K562 (cell line): Measurements from ENCODE around the gene ARSK. TPM values are rescaled to one million over a fixed set of nuclear protein-coding genes. Genes with fewer than 3 reads are reported as not detected.

ENCODE experiments used
- ATAC-seq: fragments of 200-7000 bp; cut with Tn5 transposase; 3 replicates; pipeline ENCODE4 v1.9.1; 2020; ENCODE audit warnings: moderate library complexity
- BruUV-seq: library from RNA; stranded (reverse); fragments of 400-500 nt; replicated peaks from 2 replicates; lab custom pipeline; 2021; lab: Mats Ljungman, UMichigan
- CTCF ChIA-PET: fragments of 300-600 bp; formaldehyde crosslinking; extraction: SDS; loops from one replicate; lab custom pipeline; 2021; ENCODE audit warnings: low intra/inter-chr PET ratio; lab: Yijun Ruan, JAX
- POLR2A ChIA-PET: fragments of 300-600, 350-650 bp; sonication (Branson Sonifier 250); formaldehyde crosslinking; extraction: SDS; loops from one replicate; lab custom pipeline; 2021; ENCODE audit warnings: antibody characterized with exemption, inconsistent platforms; lab: Yijun Ruan, JAX
- DNase-seq, 4 experiments: peaks; one replicate each; pipeline versions ENCODE4 v3.0.0 to v3.0.0-alpha.2; 2011 to 2018; ENCODE audit warnings: low spot score in 3 of 4, mixed read lengths in 3 of 4; ENCODE audit errors: extremely low read depth in 1 of 4
- FAIRE-seq: peaks from 2 replicates; lab custom pipeline; 2011; peaks lifted over from hg19 to GRCh38; lab: Jason Lieb, UNC
- H2AFZ ChIP-seq: 2 replicates; pipeline ENCODE4 v1.6.0; 2011; ENCODE audit warnings: low read depth, low read length, control low read depth, inconsistent platforms
- H3K27ac ChIP-seq: fragments of 200-600 bp; 3 replicates; pipeline ENCODE4 v1.8.0; 2011; ENCODE audit warnings: low read depth, mild to moderate bottlenecking, control low read depth, inconsistent platforms, low read length, moderate library complexity, mixed read lengths; ENCODE audit errors: extremely low read depth
- H3K27me3 ChIP-seq, 2 experiments: fragments of 300-600 bp in 1 of 2; 2 replicates in 1 of 2; 3 replicates in 1 of 2; pipeline versions ENCODE4 v1.6.0 to v1.8.0; 2011; ENCODE audit warnings: inconsistent platforms in 2 of 2, low read length in 2 of 2, mild to moderate bottlenecking in 1 of 2, mixed read lengths in 1 of 2, moderate library complexity in 1 of 2; ENCODE audit not compliant: control insufficient read depth in 2 of 2, insufficient read depth in 2 of 2
- H3K36me3 ChIP-seq: fragments of 300-600 bp; 3 replicates; pipeline ENCODE4 v1.8.0; 2011; ENCODE audit warnings: mild to moderate bottlenecking, low read length, inconsistent platforms; ENCODE audit not compliant: control insufficient read depth, insufficient read depth
- H3K4me1 ChIP-seq, 2 experiments: fragments of 200-600 bp in 1 of 2; replicated peaks in 1 of 2; 2 replicates in 1 of 2; 3 replicates in 1 of 2; pipeline versions ENCODE4 v1.5.1 to v1.8.0; 2011; ENCODE audit warnings: inconsistent platforms in 2 of 2, low read length in 2 of 2, mild to moderate bottlenecking in 1 of 2, mixed read lengths in 1 of 2, moderate library complexity in 1 of 2; ENCODE audit not compliant: control insufficient read depth in 2 of 2, insufficient read depth in 2 of 2
- H3K4me2 ChIP-seq: 2 replicates; pipeline ENCODE4 v1.6.1; 2011; ENCODE audit warnings: low read length, control low read depth, inconsistent platforms, mixed read lengths; ENCODE audit not compliant: insufficient read depth
- H3K4me3 ChIP-seq: fragments of 200-600 bp; sonication (generic), shearing (Covaris generic); 2 replicates; pipeline ENCODE4 v1.5.1; 2016; ENCODE audit warnings: control low read depth, inconsistent platforms
- H3K79me2 ChIP-seq: fragments of 200-600 bp; 3 replicates; pipeline ENCODE4 v1.8.0; 2011; ENCODE audit warnings: low read length, inconsistent platforms; ENCODE audit not compliant: control insufficient read depth, insufficient read depth
- H3K9ac ChIP-seq, 2 experiments: 2 replicates each; pipeline versions ENCODE4 v1.6.0 to v1.6.1; 2011; ENCODE audit warnings: low read depth in 2 of 2, low read length in 2 of 2, control low read depth in 1 of 2, inconsistent platforms in 1 of 2, mild to moderate bottlenecking in 1 of 2, mixed read lengths in 1 of 2; ENCODE audit not compliant: insufficient read depth in 1 of 2
- H3K9me1 ChIP-seq: one replicate; pipeline ENCODE4 v1.6.0; 2011; ENCODE audit warnings: inconsistent platforms, mild to moderate bottlenecking, low read length, moderate library complexity; ENCODE audit not compliant: control insufficient read depth, insufficient read depth
- H3K9me3 ChIP-seq: replicated peaks from 2 replicates; pipeline ENCODE4 v1.5.1; 2011; ENCODE audit warnings: low read depth, low read length, inconsistent platforms; ENCODE audit not compliant: control insufficient read depth, insufficient read depth
- H4K20me1 ChIP-seq: replicated peaks from 2 replicates; pipeline ENCODE4 v1.6.1; 2011; ENCODE audit warnings: low read length, inconsistent platforms, mixed read lengths; ENCODE audit not compliant: control insufficient read depth, insufficient read depth
- ZKSCAN3 ChIP-seq: fragments of 250-450 bp; sonication (Bioruptor Pico); IDR thresholded peaks from 2 replicates; pipeline ENCODE4 v1.4.0; 2020
- ZNF592 ChIP-seq: fragments of 450-650 bp; IDR thresholded peaks from 2 replicates; pipeline ENCODE4 v1.6.1; 2017; ENCODE audit warnings: antibody characterized with exemption, mild to moderate bottlenecking
- WGBS: fragments of 100-300 bp; shearing (Covaris generic); methylation state at CpG from one replicate; pipeline ENCODE4 v1.1.6; 2016; ENCODE audit warnings: low coverage, mixed read lengths; ENCODE audit not compliant: insufficient coverage; ENCODE audit errors: missing lambda C conversion rate; 5-methylcytosine and 5-hydroxymethylcytosine counted together
- in situ Hi-C: fragments of 300-500 bp; cut with MboI; formaldehyde crosslinking; loops from 4 replicates; pipeline ENCODE4 v1.15.0; 2018; ENCODE audit warnings: inconsistent platforms, mixed read lengths
- intact Hi-C: fragments of 100-400 bp; cut with micrococcal nuclease; formaldehyde crosslinking; loops from 2 replicates; pipeline ENCODE4 v1.14.2; 2022
- polyA plus RNA-seq, 8 experiments: library from polyadenylated mRNA; depleted of rRNA in 4 of 8; stranded (reverse) in 5 of 8; unstranded in 3 of 8; fragments of >200 nt; fragmentation: Nextera tagmentation in 2 of 8; fragmentation: Illumina TruSeq in 1 of 8; extraction: Ambion mirVana in 2 of 8; extraction: Trizol in 1 of 8; gene quantifications; 2 replicates each; pipeline versions ENCODE4 v1.2.1 to v1.2.3, GENCODE V29; 2011 to 2014; ENCODE audit warnings: inconsistent platforms in 1 of 8, missing spikeins in 1 of 8
- total RNA-seq, 7 experiments: library from RNA; depleted of rRNA in 6 of 7; stranded (reverse); fragments of >200 nt in 6 of 7; fragmentation: Illumina TruSeq in 2 of 7; extraction: Trizol in 2 of 7; gene quantifications; 2 replicates each; pipeline versions ENCODE4 v1.2.1 to v1.2.3, GENCODE V29; 2011 to 2021; ENCODE audit warnings: low replicate concordance in 1 of 7

ARSK gene
- total and polyA plus RNA-seq, 9 of the 15 experiments (the other 6 are each of a cell fraction or from before 2014, with no cell fraction given), result 2.7 to 9.4 (median 7.1) TPM

GRCh38 chr5:95508550-95508949 lies 46.4 kb upstream of the ARSK start:
- ChIA-PET POLR2A (interaction anchor here (0.9 kb wide), 1 partner anchor 13 kb away, joined by 4 read pairs; no protein-coding TSS in a partner anchor), CTCF (interaction anchor here (0.7 kb wide), 1 partner anchor 540 kb away, joined by 3 read pairs; no protein-coding TSS in a partner anchor)
- in situ Hi-C loops (no loop called here), intact Hi-C loops (no loop called here)
- H3K36me3 ChIP-seq, result peaks cover 67% of the 10 kb centered on the region
- ATAC-seq (no peak), FAIRE-seq (no peak), DNase-seq (no peak)
- H3K27ac ChIP-seq, result no peak overlapping the region
- TF ChIP-seq ZKSCAN3 (CRISPR knock-in tag), result no peak
- TF ChIP-seq ZNF592, result no peak
- 80% methylated on average over 1 of the region's 1 CpG for WGBS
- H2AFZ ChIP-seq, result no peak overlapping the region
- H3K4me3 ChIP-seq, result no peak overlapping the region
- no peaks in the 10 kb centered on the region for H3K4me1 ChIP-seq
- H4K20me1 ChIP-seq, result no peaks in the 10 kb centered on the region
- H3K79me2 ChIP-seq, result no peaks in the 10 kb centered on the region
- H3K9ac ChIP-seq, result no peak overlapping the region
- H3K27me3 ChIP-seq, result no peaks in the 10 kb centered on the region
- H3K9me3 ChIP-seq, result no peaks in the 10 kb centered on the region
- H3K4me2 ChIP-seq, result no peak overlapping the region
- no TSS peak for BruUV-seq
- no peaks in the 10 kb centered on the region for H3K9me1 ChIP-seq
